GM19023 (cell line): ENCODE results near the gene ALPI.

Experiments used
- ATAC-seq: cut with Tn5 transposase; IDR thresholded peaks from one replicate; pipeline ENCODE4 v1.9.1; 2021; ENCODE audit warnings: mild to moderate bottlenecking, moderate library complexity; ENCODE audit not compliant: unreplicated experiment

The ALPI gene

DNA sequence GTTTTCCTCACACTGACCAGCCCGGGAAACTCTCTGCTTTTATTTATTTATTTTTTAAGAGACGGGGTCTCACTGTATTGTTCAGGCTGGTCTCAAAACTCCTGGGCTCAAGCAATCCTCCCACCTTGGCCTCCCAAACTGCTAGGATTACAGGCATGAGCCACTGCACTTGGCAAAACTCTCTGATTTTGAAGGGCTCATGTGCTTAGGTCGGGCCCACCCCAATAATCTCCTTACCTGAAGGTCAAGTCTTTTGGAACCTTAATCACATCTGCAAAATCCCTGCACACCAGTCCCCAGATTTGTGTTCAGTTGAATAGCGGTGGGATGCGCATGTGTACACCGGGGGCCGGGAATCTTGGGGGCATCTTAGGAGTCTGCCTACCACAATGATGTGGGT, 39.3 kb downstream of the ALPI start:
- no peak for ATAC-seq

DNA sequence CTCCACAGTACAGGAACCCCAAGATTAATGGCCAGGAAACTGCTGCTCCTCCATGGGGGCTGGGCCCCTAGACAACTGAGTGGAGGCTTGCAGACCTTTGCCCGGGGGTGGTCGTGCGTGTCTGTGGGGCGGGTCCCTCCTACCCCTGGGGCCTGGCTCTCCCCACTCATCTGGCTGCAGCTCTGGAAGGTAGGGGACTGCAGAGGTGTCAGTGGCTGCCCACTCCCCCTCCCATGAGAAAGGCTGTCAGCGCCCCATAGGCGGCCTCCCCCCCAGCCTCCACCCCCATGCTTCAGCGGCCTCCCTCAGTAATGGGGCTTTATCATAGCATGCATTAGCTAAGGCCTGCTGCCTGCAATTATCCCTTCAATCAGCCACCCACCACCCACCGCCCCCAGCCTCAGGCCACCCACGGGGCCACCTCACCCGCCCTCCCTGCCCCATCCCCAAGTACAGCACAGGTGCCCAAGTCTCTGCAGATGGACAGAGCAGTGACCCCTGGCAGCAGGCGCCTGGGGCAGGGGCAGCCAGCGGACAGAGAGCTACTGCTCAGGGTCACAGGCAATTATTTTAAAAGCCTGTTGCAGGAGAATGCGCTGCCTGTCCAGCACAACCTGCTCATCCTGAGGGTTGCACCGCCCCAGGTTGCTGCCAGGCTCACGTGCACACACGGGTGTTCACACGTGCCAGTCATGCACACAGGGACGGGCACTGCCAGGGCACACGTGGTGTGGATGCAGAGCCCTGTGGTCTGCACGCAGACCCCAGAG, 40.7 kb downstream of the ALPI start:
- ATAC-seq = no peak

DNA sequence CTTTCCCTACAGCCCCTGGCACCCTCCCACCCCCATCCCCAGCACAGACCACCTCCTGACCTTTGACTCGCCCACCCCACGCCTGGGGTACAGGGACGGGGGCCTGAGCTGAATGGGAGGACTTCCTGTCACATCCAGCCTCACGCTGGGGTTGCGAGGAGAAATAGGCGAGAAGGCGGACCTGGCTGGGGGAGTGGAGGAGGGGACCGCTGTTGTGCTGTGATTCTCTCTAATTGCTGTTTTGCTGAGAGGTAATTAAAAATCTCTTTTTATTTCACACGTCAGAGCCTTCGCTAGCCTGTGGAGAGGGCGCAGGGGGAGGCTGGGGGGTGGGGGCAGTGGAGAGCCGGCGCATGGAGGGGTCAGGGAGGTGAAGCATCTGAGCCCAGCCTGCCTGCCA, 41.4 kb downstream of the ALPI start:
- ATAC-seq = no peak

DNA sequence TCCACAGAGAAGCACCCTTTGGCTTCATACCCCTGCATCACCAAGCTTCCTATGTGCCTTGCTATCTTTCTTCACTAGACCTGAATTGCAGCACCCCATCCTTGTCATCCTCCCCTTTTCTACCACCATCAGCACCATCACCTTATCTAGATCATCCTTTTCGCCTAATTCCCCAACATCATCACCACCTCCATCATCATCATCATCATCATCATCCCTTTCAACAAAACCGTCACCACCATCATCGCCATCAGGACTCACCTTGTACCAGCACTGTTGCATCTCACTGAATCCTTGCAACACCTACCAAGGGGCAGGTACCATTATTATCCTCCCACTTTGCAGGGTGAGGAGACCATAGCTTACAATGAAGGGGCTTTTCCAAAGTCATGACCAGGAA, 42.5 kb downstream of the ALPI start:
- no peak for ATAC-seq

DNA sequence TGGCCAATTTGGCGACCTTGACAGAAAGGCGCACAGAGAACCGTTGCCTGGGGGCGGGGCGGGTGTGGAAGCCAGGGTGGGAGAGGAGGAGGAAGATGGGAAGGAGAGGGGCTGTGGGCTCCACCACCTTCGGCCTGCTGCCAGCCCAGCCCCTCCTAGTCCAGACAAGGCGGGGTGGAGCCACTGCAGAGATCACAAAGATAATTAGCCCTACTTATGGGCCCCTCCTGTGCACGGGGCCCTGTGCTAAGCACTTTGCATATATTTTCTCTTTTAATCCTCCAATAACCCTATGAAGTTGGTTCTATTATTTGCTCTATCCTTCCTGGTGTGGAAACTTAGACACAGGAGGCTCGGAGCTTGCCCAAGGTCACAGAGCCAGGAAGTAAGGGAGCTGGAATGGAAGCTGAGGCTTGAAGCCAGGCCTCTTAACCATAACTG, 45.4 kb downstream of the ALPI start:
- ATAC-seq = no peak

DNA sequence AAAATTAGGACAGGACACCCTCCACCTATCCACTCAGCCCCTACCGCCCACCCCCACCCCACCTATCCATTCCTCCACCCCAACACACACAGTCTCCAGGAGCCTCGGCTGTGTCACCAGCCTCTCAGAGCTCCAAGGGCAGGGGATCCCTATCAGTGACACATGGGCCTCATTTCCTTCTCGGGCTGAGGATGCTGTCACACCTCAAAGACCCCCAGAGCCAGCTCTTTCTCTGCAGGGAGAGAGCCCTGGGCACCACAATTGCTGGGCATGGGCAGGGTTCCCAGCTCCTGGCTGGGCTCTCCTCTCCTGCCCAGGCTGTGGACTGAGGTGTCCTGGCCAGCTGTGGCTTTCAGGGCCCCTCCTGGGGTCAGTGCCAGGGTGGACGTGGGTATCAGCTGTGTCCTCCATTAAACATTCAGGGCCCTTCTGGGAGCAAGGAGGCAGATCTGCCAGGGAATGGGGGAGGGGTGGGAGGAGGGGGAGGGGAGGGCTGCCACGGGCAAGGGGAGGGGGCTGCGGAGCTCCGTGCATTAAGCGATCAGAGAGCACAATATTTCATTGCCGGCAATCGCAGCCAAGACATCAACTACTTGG, 45.9 kb downstream of the ALPI start:
- ATAC-seq = no peak

DNA sequence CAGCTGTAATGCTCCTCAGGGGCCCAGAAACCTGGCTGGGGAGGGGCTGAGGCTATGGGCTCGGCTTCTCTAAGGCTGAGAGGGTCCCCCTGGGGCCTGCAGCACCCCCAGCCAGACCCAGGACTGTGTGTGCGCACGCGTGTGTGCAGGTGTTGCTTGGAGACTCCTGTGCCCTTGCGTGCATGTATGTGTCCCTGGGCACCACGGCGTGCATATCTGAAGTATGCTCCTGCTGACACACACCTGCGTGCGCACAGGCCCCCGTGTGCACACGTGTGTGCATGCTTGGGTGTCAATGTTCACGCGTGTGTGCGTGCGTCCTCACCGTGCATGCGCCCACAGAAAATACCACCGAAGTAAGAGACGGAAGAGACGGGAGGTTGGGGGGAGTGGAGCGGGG, 46.6 kb downstream of the ALPI start:
- ATAC-seq = no peak

DNA sequence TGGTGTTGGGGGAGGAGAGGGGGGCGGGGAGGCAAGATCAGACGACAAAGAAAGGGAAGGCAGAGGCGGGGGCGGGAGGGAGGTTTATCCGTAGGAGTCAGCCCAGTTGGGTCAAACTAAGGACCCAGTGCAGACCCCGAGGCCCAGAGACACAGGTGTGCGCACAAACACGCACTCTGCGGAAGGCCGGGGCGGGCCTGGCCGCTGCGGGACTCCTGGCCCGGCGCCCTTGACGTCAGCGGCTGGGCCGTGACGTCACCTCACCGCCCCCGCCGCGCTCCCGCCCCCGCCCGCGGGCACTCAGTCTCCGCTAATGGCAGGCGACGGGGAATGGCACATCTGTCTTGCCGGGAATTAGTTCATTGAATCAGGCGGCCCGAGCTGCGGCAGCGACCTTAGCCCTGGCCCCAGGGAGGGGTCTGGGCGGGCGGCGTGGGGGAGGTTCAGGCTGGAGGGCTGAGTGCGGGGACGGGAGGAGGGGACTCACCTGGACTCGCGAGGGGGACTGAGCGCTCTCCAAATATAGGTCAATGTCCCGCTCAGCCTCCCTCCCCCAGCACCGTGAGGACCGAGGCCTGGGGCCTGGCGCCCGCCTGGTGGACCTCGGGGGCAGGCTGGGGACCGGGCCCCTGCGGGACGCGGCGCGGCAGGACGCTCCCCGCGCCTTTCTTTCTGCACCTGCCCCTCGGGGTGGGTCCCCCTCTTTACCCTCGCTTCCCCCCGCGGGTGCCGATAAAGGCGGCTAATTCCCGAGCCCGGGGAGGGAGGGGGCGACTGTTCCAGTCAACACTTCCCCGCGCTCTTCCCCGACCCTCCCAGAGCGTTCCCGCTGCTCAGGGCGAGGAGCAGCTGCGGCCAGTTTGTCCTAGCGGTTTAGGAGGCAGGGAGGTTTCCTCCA, 47.2 kb downstream of the ALPI start:
- no peak for ATAC-seq

DNA sequence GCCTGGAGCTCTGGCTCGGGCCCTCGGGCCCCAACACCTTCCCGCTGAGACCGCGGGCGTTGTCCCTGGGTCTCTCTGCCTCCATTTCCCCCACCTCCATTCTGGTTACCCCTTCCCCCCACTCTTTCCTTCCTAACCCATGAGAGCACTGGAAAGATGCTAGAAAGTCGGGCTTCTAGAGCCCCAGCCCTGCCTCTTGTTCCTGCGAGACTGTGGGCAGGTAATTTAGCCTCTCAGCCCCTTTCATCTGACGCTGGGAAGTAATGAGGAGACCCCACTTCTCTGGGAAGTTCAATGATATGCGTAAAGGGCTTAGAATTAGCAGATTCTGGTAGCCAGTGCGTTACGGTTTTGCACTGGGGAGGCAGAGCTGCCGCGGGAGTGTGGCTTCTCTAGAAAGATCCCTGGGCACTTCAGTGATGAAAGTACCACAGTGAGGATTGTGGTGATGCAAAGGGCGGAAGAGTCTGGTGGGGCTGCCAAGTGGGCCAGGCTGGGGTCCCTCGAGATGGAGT, 47.9 kb downstream of the ALPI start:
- ATAC-seq = no peak

DNA sequence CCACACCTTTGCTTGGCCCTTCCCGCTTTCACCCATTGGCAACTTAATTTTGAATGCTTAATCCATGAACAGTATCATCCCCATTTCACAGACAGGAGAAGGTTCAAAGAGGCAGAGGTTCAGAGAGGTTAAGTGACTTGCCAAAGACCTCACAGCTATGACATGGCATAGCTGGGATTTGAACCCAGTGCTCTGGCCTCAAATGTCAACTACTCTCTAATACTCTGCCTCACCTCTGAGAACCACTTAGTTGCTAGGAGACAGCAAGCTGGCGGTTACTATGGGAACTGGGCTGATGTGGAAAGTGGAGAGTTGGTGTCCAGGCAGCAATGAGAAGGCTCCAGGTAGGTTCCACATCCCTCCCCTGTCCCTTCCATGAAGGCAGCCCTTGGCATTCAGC, 48.5 kb downstream of the ALPI start:
- ATAC-seq = no peak

DNA sequence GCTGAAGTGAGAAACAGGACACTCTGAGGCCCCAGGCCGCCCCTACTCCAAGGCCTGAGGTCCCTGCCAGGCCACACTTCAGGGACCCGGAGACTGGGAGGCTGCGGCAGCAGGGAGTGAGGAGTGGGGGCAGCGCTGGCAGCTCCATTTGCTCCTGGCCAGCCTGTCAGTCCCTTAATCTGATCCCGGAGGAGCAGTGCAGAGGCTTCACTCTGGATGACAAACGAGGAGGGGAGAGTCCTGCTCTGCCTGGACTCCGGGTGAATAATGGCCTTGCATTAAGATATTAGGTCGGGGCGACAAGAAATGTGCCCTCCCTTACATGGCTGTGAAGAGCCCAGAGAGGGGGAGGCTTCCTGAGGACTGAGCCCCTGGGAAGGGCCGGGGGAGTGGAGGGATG, 49.9 kb downstream of the ALPI start:
- no peak for ATAC-seq

DNA sequence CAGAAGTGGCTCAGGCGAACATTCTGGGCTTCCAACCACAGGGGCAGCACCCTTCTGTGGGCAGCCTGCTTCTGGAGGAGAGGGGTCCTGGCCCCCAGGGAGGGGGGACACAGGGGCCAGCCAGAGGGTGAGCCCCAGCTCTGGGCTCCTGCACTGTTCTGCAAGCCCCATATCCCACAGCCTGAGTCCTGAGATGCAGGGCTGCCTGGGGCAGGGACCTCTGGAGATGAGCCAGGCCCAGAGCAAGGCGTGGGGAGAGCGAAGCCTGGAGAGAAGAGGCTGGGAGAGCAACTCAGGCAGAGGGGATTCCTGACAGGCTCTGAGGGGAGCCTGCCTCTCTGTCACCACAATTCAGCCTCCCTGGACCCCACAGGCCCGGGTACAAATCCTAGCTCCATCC, 50.8 kb downstream of the ALPI start:
- ATAC-seq = no peak

DNA sequence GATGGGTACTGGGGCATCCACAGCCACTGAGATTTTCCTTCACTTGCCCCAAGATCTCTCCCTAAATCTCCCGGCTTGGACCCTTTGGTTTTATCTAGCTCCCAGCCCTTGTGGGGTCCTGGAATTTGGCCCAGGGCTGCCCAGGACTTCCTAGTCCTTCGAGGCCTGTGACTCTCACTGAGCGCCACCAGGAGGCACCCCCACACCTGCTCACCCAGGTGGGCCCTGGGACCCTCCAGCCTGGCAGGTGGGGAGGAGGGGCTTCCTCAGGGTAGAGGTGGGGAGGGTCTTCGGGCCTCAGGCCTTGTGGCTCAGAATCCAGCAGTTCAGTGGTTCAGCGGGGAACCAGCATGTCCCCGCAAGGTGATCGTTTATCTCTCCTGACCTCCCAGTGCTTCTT, 52.3 kb downstream of the ALPI start:
- no peak for ATAC-seq
